GM21515 (cell line): ENCODE data around the gene DPY19L3.
"Not testable (repeated sequence)": the region's sequence is repeated elsewhere in the genome, so short reads cannot be mapped to it uniquely, and the experiment has no call there.

Experiments
- ATAC-seq: cut with Tn5 transposase; IDR thresholded peaks from one replicate; pipeline ENCODE4 v1.9.1; 2021; ENCODE audit not compliant: unreplicated experiment

The DPY19L3 gene, protein sequence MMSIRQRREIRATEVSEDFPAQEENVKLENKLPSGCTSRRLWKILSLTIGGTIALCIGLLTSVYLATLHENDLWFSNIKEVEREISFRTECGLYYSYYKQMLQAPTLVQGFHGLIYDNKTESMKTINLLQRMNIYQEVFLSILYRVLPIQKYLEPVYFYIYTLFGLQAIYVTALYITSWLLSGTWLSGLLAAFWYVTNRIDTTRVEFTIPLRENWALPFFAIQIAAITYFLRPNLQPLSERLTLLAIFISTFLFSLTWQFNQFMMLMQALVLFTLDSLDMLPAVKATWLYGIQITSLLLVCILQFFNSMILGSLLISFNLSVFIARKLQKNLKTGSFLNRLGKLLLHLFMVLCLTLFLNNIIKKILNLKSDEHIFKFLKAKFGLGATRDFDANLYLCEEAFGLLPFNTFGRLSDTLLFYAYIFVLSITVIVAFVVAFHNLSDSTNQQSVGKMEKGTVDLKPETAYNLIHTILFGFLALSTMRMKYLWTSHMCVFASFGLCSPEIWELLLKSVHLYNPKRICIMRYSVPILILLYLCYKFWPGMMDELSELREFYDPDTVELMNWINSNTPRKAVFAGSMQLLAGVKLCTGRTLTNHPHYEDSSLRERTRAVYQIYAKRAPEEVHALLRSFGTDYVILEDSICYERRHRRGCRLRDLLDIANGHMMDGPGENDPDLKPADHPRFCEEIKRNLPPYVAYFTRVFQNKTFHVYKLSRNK

DNA sequence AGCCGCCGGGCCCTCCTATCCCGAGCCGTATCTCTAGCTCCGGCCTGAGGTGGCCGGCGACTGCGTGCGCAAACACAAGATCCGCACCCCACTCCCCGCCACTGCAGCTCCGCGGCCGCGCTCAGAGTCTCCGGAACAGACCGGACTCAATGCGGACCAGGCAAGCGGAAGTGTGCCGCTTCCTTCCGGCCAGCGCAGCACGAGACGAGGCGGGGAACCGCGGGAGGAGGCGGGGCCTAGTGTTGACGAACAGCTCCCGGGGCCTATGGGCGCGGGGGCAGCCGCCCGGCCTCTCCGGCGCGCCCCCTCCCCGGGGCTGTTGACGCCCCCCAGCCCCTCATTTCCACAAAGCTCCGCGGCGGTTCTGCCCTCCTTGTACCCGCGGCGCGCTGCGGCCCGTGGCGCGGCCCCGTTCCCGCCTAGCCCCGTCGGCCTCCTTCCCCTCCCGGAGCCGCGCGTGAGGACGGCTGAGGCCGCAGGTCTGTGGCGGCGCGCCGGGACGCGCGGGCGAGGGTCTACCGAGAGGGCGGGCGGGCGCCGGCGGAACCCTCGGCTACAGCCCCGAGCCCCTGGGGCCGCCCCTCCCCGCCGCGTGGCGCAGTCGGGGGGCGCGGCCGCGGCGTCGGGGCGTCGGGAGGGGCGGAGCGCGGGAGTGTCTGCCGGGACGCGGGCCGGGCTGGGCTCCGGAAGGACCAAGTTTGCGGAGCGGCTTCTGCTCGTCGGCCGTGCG is at the start of gene DPY19L3:
DPY19L3 (plus strand) TSS at position 340 of the 730 bp plus-strand sequence. CDS start 2,484 bp downstream, outside the sequence.
- ATAC-seq: peak; percentile 94

DNA sequence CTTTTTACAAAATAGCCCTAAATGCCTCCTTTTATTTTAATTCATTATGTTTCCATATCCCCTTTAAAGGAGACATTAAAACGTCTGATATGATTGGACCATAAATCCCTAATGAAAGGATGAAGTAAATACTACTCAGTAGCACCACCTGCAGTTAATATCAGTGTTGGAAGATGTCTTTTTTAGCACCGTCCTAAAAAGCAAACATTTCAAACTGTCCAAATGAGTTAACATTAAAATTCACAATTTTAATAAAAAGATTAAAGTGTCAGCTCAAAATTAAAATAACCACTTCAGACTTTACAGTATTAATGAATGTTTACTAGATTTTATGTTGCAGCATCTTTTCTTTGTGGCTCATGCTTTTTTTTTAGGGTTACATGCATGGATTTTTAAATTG is 47.9 kb upstream of the DPY19L3 start:
- no peak for ATAC-seq

DNA sequence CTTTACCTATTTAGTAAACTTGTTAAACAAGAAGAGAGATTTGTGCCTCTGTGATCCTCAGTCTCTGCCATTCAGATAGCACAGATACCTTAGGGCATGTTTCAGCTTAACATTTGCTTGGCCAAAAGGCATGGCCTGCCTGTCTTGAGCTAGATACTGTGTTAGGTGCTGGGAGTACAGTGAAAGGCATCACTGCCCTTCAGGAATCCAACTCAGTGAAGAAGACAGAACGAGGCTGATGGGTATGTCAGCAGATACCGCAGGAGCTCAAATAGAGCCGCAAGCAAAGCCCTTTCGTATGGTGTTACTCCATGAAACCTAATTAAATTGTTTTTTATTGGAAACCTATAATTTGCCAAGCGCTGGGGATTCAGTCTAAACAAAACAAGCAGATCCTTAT is 47.2 kb upstream of the DPY19L3 start:
- ATAC-seq: no peak

DNA sequence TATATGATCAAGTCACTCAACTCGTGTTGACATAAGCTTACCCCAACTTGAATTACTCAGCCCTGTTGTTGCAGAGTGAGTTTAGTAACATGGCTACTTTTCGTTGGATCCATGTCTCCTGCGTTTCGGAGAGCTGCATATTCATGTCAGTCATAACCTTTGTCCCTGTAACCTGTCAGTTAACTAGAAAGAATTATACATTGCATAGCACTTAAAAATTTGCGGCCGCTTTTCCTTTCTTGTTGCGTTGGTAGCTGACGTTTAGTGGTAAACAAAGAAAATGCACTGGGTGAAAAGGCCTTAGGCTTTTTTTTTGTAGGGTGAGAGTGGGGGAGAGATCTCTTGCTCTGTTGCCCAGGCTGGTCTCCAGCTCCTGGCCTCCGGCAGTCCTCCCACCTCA is 46.0 kb upstream of the DPY19L3 start:
- no peak for ATAC-seq

DNA sequence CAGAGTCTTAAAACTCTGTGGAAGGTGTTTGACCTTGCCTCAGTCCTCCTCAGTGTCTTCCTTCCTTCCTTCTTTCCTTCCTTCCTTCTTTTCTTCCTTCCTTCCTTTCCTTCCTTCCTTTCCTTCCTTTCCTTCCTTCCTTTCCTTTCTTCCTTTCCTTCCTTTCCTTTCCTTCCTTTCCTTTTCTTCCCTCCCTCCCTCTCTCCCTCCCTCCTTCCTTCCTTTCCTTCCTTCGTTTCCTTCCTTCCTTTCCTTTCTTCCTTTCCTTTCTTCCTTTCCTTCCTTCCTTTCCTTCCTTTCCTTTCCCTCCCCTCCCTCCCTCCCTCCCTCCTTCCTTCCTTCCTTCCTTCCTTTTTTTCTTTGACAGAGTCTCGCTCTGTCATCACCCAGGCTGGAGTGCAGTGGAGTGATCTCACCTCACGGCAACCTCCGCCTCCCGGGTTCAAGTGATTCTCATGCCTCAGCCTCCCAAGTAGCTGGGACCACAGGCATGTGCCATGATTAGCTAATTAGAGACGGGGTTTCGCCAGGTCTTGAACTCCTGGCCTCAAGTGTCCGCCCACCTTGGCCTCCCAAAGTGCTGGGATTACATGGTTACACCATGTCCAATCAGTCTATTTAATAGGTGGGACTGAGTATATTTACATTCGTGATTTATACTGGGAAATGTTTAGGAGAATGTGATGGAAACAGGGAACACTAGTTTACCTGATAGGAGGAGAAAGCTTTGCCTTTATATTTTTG is 43.8 kb upstream of the DPY19L3 start:
- ATAC-seq: no peak

DNA sequence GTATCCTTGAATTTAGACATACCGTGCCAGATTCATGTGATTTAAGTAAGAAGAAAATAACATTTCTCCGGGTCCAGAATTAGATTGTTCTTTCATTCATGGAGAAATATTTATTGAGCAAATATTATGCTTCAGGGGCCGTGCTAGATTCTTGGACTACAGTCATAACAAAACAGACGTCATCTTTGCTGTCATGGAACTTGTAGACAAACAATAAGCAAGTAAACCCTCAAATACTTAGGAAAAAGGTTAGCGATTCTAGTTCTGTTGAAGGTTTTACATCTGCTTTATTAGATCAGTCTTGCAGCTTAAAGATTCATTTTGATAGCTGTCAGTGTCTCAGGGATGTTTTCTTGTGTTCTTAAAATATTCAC is 43.3 kb upstream of the DPY19L3 start:
- ATAC-seq: no peak

DNA sequence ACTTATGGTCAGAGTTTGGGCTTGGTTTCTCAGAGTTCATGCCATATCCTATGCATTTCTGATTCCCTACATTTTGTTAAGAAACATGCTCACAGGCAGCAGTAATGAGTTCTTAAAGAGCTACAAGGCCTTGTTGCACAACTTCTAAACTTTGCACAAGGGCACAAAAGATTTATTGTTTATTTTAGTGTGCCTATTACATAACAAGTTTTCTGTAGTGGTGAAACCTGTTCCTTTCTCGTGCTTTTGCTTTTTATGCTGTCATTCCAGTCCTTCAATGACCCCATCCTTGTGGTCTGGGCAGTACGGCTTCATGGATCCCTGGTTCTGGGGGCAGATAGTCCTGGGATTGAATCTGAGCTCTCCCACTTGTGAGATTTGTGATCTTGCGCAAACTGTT is 42.4 kb upstream of the DPY19L3 start:
- no peak for ATAC-seq

DNA sequence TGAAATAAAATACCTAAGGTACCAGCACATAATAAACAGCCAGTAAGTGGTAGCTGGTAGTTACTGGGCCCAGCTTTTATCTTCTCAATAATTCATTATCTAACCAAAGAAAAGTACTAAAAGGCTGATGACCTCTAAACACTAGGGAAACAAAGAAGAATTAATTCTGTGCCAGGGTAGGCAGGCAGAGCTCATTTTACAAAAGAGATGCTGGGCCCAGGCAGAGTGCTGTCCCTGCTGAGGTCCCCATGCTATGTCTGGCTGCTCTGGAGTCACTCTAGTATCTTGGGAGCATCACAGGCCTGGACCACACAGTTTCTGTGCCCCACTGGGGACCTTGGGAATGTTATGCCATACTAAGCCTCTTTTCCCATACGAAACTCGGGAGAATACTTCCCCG is 41.9 kb upstream of the DPY19L3 start:
- ATAC-seq: no peak

DNA sequence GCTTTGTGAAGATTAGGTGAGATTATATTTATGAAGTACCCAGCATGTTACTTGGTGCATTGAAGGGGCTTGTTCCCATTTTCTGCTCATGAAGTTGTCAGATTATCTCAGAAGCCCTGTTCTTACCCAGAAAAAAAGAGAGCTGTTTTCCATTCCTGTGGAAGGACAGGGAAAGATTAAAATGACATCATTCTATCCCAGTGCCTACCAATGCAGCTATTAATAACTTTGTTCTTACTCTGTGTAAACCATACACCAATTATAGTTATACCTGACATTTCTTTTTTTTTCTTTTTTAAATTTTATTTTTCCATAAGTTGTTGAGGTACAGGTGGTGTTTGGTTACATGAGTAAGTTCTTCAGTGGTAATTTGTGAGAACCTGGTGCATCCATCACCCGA is 41.5 kb upstream of the DPY19L3 start:
- no peak for ATAC-seq

DNA sequence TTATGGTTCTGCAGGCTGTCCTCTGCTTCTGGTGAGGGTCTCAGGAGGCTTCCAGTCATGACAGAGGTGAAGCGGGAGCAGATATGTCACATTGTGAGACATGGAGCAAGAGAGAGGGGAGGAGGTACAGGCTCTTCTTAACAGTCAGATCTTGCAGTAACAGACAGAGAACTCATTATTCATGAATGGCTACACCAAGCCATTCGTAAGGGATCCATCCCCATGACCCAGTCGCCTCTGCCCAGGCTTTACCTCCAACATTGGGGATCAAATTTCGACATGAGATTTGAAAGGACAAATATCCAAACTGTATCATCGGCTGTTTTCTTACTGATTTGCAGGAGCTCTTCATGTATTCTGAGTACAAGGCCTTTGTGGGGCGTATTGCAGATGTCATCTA is 38.5 kb upstream of the DPY19L3 start:
- ATAC-seq: no peak

DNA sequence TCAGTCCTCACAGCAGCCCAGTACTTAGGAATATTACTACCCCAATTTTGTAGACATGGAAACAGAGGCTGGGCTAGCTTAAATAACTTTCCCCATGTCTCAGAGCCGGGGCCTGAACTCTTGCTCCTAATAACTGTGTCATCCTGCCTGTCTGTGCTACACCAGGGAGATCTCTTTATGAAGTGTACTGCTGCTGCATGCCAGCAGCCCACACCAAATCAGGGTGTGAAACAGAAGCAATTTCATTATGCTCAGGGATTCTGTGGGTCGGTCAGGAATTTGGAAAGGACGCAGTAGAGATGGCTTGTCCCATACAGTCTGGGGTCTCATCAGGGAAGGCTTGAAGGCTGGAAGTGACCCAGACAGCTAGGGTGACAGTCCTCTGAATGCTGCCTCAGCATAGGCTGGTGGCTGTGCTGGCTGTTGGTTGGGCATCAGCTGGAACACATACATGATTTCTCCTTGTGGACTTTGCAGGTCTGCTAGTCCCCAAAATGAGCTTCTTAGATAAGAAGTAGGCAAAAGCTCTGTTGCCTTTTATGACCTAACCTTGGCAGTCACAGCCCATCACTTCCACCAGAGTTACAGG is 37.5 kb upstream of the DPY19L3 start:
- no peak for ATAC-seq

DNA sequence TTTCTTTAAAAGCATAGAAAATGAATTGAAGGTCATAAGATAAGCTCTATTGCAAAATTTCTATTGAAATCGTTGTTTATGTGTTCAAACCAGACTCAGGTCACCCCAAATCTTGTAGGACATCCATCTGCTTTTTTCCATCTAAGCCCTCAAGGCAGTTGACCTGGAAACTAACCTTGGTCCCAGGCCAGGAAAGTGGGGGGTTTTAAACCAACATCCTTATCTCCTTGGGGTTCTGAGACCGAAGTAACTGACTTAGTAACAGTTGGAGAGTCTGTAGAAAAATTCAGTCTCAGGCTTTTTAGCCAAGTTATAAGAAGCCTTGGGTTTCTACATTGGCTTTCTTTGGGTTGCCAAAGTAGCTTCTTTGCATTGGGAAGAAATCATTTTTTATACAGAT is 36.8 kb upstream of the DPY19L3 start:
- ATAC-seq: no peak

DNA sequence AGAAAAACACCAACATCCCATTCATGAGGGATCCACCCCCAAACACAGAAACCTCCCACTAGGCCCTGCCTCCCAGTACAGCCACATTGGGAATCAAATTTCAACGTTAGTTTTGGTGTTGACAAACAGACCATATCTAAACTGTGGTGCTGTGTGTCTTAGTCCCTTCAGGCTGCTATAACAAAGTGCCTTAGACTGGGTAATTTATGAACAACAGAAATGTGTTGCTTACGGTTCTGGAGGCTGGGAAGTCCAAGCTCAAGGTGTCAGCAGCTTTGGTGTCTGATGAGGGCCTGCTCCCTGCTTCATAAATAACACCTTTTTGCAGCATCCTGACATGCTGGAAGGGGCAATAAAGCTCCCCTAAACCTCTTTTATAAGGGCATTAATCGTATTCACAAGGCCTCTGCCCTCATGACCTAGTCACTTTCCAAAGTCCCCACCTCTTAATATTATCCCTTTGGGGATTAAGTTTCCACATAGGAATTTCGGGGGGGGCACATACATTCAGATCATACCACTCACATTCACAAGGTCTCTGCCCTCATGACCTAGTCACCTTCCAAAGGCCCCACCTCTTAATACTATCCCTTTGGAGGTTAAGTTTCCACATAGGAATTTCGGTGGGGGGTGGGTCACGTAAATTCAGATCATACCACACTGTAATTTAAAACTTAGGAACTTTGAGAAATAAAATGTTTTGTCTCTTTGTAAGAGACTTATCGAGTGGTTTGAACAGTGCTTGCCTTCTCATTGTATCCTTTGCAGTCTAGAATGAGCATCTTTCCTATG is 32.6 kb upstream of the DPY19L3 start:
- ATAC-seq: no peak

DNA sequence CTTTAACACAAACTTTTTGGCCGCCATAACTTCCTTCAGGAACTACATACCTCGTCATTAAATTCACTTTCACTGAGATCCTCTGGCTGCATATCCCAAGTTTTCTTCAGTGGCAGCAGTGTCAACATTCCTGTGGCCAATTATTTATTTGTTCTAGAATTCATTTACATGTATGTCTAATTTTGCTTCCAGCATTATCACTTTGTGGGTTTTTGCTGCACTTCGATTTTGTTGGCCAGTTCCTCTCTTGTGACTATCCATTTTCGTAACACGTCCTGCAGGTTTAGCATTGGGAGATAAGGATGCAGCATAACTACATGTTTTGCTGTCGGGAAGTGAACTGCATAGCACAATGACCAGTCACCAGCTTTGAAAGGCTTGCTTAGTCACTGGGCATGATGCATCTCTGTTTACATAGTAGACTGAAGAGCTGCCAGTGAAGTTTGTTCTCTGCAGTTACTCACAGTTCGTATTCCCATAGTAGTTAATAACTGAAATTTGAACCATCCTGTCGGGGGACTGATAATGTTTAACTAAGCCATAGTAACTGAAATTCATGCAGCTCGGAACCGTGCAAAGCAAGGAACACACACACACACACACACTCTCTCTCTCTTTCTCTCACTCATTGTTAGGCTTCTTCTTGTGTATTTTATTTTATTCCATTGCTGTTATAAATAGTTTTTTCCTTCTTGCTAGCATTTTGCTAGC is 31.8 kb upstream of the DPY19L3 start:
- no peak for ATAC-seq

DNA sequence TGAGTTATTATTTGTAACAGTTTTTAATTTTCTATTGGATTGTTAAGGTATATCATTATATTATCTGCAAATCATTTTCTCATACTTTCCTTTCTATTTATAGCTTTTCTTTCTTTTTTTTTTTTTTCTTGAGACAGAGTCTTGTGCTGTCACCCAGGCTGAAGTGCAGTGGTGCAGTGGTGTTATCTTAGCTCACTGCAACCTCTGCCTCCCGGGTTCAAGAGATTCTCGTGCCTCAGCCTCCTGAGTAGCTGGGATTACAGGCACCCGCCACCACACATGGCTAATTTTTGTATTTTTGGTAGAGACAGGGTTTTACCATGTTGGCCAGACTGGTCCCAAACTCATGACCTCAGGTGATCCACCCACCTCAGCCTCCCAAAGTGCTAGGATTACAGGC is 31.2 kb upstream of the DPY19L3 start:
- not testable (repeated sequence) for ATAC-seq

DNA sequence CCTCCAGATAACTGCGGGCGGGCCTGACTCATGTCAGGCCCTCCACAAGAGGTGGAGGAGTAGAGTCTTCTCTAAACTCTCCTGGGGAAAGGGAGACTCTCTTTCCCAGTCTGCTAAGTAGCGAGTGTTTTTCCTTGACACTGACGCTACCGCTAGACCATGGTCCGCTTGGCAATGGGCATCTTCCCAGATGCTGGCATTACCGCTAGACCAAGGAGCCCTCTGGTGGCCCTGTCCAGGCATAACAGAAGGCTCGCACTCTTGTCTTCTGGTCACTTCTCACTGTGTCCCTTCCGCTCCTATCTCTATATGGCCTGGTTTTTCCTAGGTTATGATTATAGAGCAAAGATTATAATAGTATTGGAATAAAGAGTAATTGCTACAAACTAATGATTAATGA is 28.5 kb upstream of the DPY19L3 start:
- not testable (repeated sequence) for ATAC-seq

DNA sequence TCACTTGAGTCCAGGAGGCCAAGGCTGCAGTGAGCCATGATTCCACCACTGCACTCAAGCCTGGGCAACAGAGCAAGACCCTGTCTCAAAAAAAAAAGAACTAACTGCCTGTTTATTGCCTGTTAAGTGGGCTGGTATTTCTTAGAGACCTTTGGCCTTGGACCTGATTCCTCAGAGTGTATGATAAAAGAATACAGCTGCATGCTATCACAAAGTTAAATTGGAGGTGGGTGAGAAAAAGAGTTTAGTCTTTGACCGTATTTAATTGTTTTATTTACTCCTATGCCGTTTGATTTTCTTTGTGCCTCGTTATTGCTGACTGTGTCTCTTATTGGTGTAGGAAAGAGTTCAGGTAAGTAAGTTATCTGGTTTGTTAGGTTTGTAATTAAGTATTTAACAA is 25.3 kb upstream of the DPY19L3 start:
- no peak for ATAC-seq

DNA sequence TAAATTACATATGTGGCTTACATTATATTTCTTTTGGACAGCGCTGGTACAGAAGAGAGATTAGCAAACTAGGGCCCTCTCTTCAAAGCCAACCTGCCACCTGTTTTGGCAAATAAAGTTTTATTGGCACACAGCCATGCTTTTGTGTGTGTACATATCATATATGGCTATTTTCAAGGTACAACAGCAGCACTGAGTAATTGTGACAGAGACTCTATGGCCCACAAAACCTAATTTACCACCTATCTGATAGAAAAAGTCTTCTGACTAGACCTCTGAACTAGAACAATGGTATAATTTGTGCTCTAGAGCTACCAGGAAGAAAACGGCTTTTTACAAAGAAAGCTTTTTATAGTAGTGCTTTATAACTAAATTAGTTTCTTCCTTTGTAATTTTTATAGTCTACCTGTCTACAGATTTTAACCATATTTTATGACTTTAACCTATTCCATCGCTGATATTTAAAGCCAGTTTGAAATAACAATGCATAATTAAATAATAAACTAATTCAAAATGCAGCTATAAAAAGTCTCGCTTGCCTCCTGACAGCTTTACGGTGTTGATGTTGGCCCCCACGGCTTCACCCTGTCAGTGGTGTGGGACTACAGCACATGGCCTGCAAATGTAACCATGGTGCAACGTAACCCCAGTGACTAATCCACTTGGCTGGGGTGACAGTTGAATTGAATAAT is 17.7 kb upstream of the DPY19L3 start:
- ATAC-seq: no peak

DNA sequence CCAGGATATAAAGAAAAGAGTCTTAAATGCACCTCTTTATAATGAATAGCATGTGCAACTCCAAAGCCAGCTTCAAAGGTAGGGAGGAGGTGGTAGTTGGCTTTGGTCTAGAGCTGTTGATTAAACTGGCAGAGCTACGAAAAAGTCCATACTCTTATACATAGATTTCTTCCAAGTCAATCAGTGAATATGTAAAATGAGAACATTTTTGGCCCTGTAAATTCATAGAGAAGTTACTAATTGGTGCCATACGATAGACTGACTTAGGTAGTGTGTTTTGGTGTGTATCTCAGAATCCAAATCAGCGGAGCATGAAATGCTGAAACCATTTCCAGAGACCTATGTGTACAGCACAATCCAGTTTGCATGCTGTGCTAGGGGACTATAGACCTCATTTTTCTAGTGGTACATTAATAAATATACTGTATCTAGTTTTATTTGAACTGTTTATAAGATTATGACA is 17.1 kb upstream of the DPY19L3 start:
- no peak for ATAC-seq
